Cardiac ventricle fibroblast (primary cell): ENCODE data around the gene FKBP4. TPM values are rescaled to one million over a fixed set of nuclear protein-coding genes. Genes with fewer than 3 reads are reported as not detected.

Experiments used
- total RNA-seq: library from RNA; depleted of rRNA; stranded (reverse); fragments of >200 nt; gene quantifications from 2 replicates; pipeline ENCODE4 v1.2.3, GENCODE V29; 2015

The FKBP4 gene, protein sequence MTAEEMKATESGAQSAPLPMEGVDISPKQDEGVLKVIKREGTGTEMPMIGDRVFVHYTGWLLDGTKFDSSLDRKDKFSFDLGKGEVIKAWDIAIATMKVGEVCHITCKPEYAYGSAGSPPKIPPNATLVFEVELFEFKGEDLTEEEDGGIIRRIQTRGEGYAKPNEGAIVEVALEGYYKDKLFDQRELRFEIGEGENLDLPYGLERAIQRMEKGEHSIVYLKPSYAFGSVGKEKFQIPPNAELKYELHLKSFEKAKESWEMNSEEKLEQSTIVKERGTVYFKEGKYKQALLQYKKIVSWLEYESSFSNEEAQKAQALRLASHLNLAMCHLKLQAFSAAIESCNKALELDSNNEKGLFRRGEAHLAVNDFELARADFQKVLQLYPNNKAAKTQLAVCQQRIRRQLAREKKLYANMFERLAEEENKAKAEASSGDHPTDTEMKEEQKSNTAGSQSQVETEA
- total RNA-seq: 19.0 and 25.3 TPM in 2 replicates

DNA sequence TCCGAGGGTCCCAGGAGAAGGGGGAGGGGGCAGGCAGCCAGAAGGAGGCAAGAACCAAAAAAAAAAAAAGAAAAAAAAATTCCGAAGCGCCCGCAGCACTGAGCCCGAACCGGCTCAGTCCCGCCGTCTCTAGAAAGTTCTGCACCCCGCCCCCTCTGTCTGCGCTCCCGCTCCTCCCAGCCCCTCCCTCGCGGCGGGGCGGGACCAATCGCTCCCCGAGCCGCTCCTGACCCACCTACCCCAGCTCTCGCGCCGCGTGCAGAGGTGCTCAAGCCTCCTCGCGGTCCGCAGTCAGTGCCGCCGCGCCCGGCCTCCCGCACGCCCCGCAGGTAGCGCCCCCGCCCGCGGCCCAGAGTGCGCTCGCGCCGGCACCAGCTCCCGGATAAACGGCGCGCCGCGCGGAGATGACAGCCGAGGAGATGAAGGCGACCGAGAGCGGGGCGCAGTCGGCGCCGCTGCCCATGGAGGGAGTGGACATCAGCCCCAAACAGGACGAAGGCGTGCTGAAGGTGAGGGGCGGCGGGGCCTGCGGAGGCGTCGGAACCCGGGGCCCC, at the start of gene FKBP4:
Gene FKBP4, plus strand, starts transcription at position 235 of the 554 bp plus-strand sequence. Its CDS starts 170 bp downstream, at position 405.

DNA sequence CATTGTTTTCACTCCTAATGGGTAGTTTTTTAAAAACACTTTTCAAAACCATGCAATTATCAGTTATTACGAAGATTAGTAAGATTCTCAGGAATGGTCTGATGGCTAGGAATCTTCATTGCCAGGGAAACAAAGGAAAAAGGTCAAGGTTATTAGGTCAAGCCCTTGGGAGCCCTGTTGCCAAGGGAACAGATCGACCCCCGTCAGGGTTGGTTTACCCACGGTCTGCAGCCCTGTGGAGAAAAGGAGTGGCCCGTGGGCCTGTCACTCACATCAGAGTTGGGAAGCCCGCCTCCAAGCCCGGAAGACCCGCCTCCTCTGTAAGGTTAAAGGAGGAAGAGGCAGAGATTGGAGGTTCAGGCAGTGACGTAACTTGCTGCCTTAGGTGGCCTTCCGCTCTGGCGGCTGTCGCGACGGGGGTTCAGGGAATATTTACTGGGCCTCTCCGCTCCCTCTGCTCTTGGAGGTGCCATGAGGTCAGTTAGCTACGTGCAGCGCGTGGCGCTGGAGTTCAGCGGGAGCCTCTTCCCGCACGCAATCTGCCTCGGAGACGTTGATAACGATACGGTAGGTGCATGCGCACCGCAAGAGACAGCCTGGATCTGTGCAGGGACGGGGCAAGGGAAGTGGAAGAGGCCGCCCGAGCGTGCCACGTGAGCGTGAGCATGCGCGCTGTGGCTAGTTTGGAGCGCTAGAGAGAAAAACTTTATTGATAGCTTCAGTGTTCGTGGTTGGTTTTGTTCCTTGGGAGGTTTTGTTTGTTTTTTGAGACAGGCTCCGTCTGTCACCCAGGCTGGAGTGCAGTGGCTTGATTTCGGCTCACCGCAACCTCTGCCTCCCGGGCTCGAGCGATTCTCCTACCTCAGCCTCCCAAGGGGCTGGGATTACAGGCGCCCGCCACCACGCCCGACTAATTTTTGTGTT, 17.8 kb downstream of the FKBP4 start, which contains the start of gene ITFG2:
Gene ITFG2, plus strand, starts transcription at position 379 of the 924 bp plus-strand sequence. Its CDS starts 93 bp downstream, at position 472.

DNA sequence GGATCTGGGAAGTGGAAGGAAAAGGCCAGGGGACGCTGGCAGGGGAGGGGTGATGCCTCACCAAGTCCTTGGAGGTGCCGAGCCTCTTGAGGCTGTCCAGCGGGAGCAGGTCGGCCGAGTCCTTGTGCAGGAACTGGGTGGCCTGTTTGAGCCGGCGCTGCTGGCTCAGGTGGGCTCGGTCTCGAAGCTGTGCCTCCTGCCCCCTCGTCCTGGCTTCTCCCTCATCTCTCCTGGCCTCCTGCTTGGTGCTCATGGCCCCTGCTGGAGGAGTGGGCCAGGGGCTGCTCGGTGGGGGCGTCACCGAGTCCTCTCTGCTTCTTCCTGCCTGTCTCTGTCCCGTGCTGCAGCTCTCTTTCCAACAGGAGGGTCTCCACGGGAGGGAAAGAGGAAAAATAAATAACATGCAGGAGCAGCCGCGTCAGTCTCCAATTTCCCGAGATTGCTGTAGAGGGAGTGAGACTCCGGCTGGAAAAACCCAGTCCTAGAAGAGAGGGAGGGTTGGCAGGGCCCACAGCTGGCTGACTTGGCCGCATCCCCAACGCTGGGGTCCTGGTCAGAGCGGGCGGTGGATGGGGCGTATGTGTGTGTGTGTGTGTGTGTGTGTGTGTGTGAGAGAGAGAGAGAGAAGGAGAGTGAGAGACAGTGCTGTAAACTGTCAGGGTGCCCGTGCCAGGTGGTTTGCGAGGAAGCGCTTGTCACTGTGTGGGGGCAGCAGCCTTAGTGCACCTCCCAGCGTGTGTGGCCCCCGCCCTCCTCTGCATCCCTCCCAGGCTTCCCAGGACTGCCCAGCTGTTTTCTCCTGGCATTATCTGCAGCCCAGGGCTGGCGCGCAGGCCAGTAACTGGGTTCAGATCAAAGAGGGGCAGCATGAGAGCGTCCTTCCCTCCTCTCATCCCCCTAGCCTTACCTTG, 40.1 kb downstream of the FKBP4 start, which contains the start of gene NRIP2:
Gene NRIP2, minus strand, starts transcription at position 455 of the 911 bp plus-strand sequence. Its CDS starts 52 bp downstream, at position 403.

Other genes with a start within 250 kb of the FKBP4 start
- 11.2 and 12.1 TPM in 2 replicates for gene ITFG2, start 17.7 kb downstream of the FKBP4 start, total RNA-seq
- 0.56 and 3.7 TPM in 2 replicates for gene NRIP2, start 40.1 kb downstream of the FKBP4 start, total RNA-seq
- gene TEX52, start 62.1 kb downstream of the FKBP4 start, total RNA-seq: not detected in 2 replicates
- gene FOXM1, start 82.2 kb downstream of the FKBP4 start, total RNA-seq: 2.6 and 4.2 TPM in 2 replicates
- 10.6 and 12.5 TPM in 2 replicates for gene RHNO1, start 82.3 kb downstream of the FKBP4 start, total RNA-seq
- gene TULP3, start 95.9 kb downstream of the FKBP4 start, total RNA-seq: 20.8 and 25.0 TPM in 2 replicates
- 9.7 and 15.5 TPM in 2 replicates for gene TEAD4, start 164.4 kb downstream of the FKBP4 start, total RNA-seq